ENCODE measurements around the gene PRORP.
"Not testable (repeated sequence)": the region's sequence is repeated elsewhere in the genome, so short reads cannot be mapped to it uniquely, and the experiment has no call there.

PRORP gene

GRCh38 chr14:35147711-35148110, 25.4 kb downstream of the PRORP start:
- no peak overlapping the region for H3K4me3 ChIP-seq (ENCODE audit: low read length)
- H3K36me3 ChIP-seq (ENCODE audit: insufficient read depth, low read length): no peaks in the 10 kb centered on the region
- no peaks in the 10 kb centered on the region for H3K27me3 ChIP-seq (ENCODE audit: insufficient read depth, low read length)
- no peaks in the 10 kb centered on the region for H3K4me1 ChIP-seq (ENCODE audit: insufficient read depth, low read length)
- H2AFZ ChIP-seq (ENCODE audit: low read depth, low read length): no peak overlapping the region
- H3K9me3 ChIP-seq (ENCODE audit: low read length): peaks cover 2% of the 10 kb centered on the region

DNA sequence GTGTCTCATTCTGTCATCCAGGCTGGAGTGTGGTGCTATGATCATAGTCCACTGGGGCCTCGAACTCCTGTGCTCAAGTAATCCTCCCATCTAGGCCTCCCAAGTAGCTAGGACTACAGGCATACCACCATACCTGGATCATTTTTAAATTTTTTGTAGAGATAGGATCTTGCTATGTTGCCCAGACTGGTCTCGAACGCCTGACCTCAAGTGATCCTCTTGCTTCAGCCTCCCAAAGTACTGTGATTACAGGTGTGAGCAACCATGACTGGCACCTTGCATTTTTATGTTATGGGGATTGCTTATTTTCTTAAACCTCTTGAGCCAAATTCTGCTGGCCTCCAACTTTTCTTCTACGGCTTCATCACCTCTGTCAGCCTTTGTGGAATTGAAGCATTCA, 26.9 kb downstream of the PRORP start:
- H2AFZ ChIP-seq (ENCODE audit: low read depth, low read length): no peak overlapping the region
- no peaks in the 10 kb centered on the region for H3K27me3 ChIP-seq (ENCODE audit: insufficient read depth, low read length)
- no peaks in the 10 kb centered on the region for H3K4me1 ChIP-seq (ENCODE audit: insufficient read depth, low read length)
- peaks cover 2% of the 10 kb centered on the region for H3K9me3 ChIP-seq (ENCODE audit: low read length)
- H3K36me3 ChIP-seq (ENCODE audit: insufficient read depth, low read length): no peaks in the 10 kb centered on the region
- no peak overlapping the region for H3K4me3 ChIP-seq (ENCODE audit: low read length)

DNA sequence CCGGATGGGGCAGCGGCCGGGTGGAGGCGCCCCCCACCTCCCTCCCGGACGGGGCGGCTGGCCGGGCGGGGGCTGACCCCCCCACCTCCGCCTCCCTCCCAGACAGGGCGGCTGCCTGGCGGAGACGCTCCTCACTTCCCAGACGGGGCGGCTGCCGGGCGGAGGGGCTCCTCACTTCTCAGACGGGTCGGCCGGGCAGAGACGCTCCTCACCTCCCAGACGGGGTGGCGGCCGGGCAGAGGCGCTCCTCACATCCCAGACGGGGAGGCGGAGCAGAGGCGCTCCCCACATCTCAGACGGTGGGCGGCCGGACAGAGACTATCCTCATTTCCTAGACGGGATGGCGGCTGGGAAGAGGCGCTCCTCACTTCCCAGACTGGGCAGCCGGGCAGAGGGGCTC, 30.2 kb downstream of the PRORP start:
- H3K36me3 ChIP-seq (ENCODE audit: insufficient read depth, low read length); H2AFZ ChIP-seq (ENCODE audit: low read depth, low read length); H3K9me3 ChIP-seq (ENCODE audit: low read length); H3K4me3 ChIP-seq (ENCODE audit: low read length); H3K27me3 ChIP-seq (ENCODE audit: insufficient read depth, low read length); H3K4me1 ChIP-seq (ENCODE audit: insufficient read depth, low read length): not testable (repeated sequence)

DNA sequence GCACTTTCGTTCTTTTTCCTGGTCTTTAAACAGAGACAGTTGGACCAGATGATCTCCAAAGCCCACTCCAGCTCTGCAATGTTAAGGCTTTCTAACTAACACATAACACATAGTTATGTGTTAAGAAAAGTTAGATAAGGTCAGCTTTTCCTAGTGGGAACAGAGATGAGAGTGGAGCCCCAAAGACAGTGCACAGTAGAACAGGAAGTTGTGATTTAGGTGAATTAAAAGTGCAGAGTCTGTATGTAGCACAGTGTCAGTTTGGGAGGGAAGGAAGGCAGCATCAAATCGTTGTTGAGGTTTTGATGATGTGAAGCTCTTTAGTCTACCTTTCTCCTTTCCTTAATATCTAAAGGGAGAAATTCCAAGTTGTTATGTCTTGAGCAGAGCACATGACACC, 31.7 kb downstream of the PRORP start:
- Histone ChIP-seq H3K27me3 (ENCODE audit: insufficient read depth, low read length) (no peaks in the 10 kb centered on the region), H2AFZ (ENCODE audit: low read depth, low read length) (no peak overlapping the region), H3K4me3 (ENCODE audit: low read length) (no peak overlapping the region), H3K9me3 (ENCODE audit: low read length) (no peaks in the 10 kb centered on the region), H3K36me3 (ENCODE audit: insufficient read depth, low read length) (peaks cover 7% of the 10 kb centered on the region), H3K4me1 (ENCODE audit: insufficient read depth, low read length) (no peaks in the 10 kb centered on the region)

GRCh38 chr14:35155962-35156361, 33.6 kb downstream of the PRORP start:
- Histone ChIP-seq H3K9me3 (ENCODE audit: low read length) (no peaks in the 10 kb centered on the region), H3K27me3 (ENCODE audit: insufficient read depth, low read length) (no peaks in the 10 kb centered on the region), H3K4me1 (ENCODE audit: insufficient read depth, low read length) (no peaks in the 10 kb centered on the region), H3K4me3 (ENCODE audit: low read length) (no peak overlapping the region), H3K36me3 (ENCODE audit: insufficient read depth, low read length) (peaks cover 12% of the 10 kb centered on the region), H2AFZ (ENCODE audit: low read depth, low read length) (no peak overlapping the region)

GRCh38 chr14:35158491-35158890, 36.1 kb downstream of the PRORP start:
- Histone ChIP-seq H3K4me1 (ENCODE audit: insufficient read depth, low read length) (no peaks in the 10 kb centered on the region), H2AFZ (ENCODE audit: low read depth, low read length) (no peak overlapping the region), H3K27me3 (ENCODE audit: insufficient read depth, low read length) (no peaks in the 10 kb centered on the region), H3K36me3 (ENCODE audit: insufficient read depth, low read length) (peaks cover 12% of the 10 kb centered on the region), H3K9me3 (ENCODE audit: low read length) (no peaks in the 10 kb centered on the region), H3K4me3 (ENCODE audit: low read length) (no peak overlapping the region)

DNA sequence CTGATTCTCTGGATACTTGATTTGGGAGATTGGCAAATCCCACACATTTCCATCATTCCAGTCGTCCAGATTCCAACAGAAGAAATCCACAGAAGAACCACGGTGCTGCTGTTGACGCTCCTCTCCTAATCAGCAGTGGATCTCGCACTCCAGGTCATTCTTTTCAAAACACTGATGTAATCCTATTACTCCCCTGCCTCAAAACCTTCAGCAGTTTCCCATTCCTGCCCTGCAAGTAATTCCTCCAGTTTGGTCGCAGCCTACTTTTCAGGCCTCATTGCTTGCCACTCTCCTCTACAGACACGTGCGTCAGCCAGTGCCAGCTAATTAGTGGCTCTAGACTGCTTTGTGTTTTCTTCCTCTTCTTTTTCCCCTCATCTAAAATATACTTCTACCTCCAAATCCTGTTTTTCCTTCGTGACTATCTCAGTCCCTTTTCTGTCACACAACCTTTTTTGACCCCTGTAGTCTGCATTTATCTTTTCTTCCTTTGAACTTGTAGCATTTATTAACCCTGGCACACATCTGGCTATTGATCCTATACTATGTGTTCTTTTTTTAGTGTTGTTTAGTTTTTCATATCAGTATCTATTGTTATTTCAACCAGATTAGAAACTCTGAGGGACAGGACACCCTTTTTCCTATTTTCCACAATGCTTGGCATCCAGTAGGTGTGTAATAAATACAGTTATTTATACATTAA, 36.8 kb downstream of the PRORP start:
- no peaks in the 10 kb centered on the region for H3K9me3 ChIP-seq (ENCODE audit: low read length)
- no peaks in the 10 kb centered on the region for H3K4me1 ChIP-seq (ENCODE audit: insufficient read depth, low read length)
- no peak overlapping the region for H3K4me3 ChIP-seq (ENCODE audit: low read length)

DNA sequence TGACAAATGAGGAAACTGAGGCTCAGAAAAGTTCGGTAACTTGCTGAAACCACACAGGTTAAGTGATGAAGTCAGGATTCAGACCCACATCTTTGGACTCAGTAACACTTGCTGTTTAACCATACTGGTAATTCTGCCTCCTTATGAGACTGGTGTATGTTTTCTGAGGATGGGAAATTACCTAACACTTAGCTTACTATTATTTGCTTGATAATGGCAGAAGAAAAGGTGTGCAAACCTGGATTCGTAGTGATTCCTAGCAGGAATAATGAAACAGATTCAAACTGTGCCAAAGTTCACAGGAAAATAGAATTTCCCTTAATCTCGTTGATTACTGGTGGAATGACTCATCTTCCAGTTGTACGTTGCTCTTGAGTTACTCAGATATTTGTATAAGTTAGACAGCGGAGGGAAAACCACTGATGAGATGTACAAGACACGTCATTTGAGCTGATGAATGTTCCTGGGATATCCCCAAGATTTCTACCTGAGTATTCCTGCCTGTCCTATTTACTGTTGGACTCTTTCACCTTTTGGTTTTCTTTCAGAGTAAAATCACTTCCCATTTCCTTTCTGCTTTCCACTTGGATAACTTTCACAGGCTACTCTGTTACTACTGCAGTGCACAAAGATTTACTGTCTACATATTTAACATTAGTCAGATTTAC, 37.5 kb downstream of the PRORP start:
- H3K27me3 ChIP-seq (ENCODE audit: insufficient read depth, low read length): no peaks in the 10 kb centered on the region
- H3K4me1 ChIP-seq (ENCODE audit: insufficient read depth, low read length): no peaks in the 10 kb centered on the region
- H3K4me3 ChIP-seq (ENCODE audit: low read length): no peak overlapping the region
- H3K36me3 ChIP-seq (ENCODE audit: insufficient read depth, low read length): peaks cover 12% of the 10 kb centered on the region
- no peaks in the 10 kb centered on the region for H3K9me3 ChIP-seq (ENCODE audit: low read length)
- H2AFZ ChIP-seq (ENCODE audit: low read depth, low read length): no peak overlapping the region

More for the DNA sequence above, 36.8 kb downstream of the PRORP start:
- Histone ChIP-seq H3K27me3 (ENCODE audit: insufficient read depth, low read length) (no peaks in the 10 kb centered on the region), H2AFZ (ENCODE audit: low read depth, low read length) (no peak overlapping the region), H3K36me3 (ENCODE audit: insufficient read depth, low read length) (peaks cover 12% of the 10 kb centered on the region)

GRCh38 chr14:35161231-35161630, 38.9 kb downstream of the PRORP start:
- no peaks in the 10 kb centered on the region for H3K9me3 ChIP-seq (ENCODE audit: low read length)
- H3K36me3 ChIP-seq (ENCODE audit: insufficient read depth, low read length): peaks cover 12% of the 10 kb centered on the region
- H3K27me3 ChIP-seq (ENCODE audit: insufficient read depth, low read length): no peaks in the 10 kb centered on the region
- no peaks in the 10 kb centered on the region for H3K4me1 ChIP-seq (ENCODE audit: insufficient read depth, low read length)
- no peak overlapping the region for H2AFZ ChIP-seq (ENCODE audit: low read depth, low read length)
- H3K4me3 ChIP-seq (ENCODE audit: low read length): no peak overlapping the region

DNA sequence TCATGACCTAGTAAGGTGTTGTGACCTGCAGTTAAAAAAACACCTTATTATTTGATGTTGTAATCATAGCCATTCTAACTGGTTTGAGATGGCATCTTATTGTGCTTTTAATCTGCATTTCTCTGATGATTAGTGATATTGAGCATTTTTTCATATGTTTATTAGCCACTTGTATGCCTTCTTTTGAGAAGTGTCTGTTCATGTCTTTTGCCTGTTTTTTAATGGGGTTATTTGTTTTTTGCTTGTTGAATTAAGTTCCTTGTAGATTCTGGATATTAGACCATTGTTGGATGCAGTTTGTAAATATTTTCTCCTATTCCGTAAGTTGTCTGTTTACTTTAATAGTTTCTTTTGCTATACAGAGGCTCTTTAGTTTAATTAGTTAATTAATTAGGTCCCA, 41.0 kb downstream of the PRORP start:
- Histone ChIP-seq H3K27me3 (ENCODE audit: insufficient read depth, low read length) (no peaks in the 10 kb centered on the region), H3K36me3 (ENCODE audit: insufficient read depth, low read length) (peaks cover 16% of the 10 kb centered on the region), H3K4me1 (ENCODE audit: insufficient read depth, low read length) (no peaks in the 10 kb centered on the region)

GRCh38 chr14:35164849-35165248, 42.5 kb downstream of the PRORP start:
- Histone ChIP-seq H3K36me3 (ENCODE audit: insufficient read depth, low read length) (peaks cover 7% of the 10 kb centered on the region), H2AFZ (ENCODE audit: low read depth, low read length) (no peak overlapping the region), H3K27me3 (ENCODE audit: insufficient read depth, low read length) (no peaks in the 10 kb centered on the region), H3K4me1 (ENCODE audit: insufficient read depth, low read length) (no peaks in the 10 kb centered on the region), H3K9me3 (ENCODE audit: low read length) (no peaks in the 10 kb centered on the region), H3K4me3 (ENCODE audit: low read length) (no peak overlapping the region)

More for the DNA sequence above, 41.0 kb downstream of the PRORP start:
- Histone ChIP-seq H3K9me3 (ENCODE audit: low read length) (no peaks in the 10 kb centered on the region), H3K4me3 (ENCODE audit: low read length) (no peak overlapping the region), H2AFZ (ENCODE audit: low read depth, low read length) (no peak overlapping the region)

- peaks cover 5% of the 10 kb centered on the region for H3K36me3 ChIP-seq (ENCODE audit: insufficient read depth, low read length)
- H3K9me3 ChIP-seq (ENCODE audit: low read length): no peaks in the 10 kb centered on the region
- H2AFZ ChIP-seq (ENCODE audit: low read depth, low read length): no peak overlapping the region
- H3K27me3 ChIP-seq (ENCODE audit: insufficient read depth, low read length): no peaks in the 10 kb centered on the region
- H3K4me1 ChIP-seq (ENCODE audit: insufficient read depth, low read length): no peaks in the 10 kb centered on the region
- H3K4me3 ChIP-seq (ENCODE audit: low read length): no peak overlapping the region
Observed at GRCh38 chr14:35167496-35167895, 45.1 kb downstream of the PRORP start.

All from neuron (in vitro differentiated cells).